GM23338 (cell line): ENCODE measurements around the gene MEIOB.

Source experiments
- CREB1 ChIP-seq: fragments of 250-450 bp; sonication (Bioruptor Pico); IDR thresholded peaks from 2 replicates; pipeline ENCODE4 v1.5.0; 2020; ENCODE audit warnings: low read depth, mild to moderate bottlenecking, moderate library complexity
- CTCF ChIP-seq, 2 experiments: fragments of 200-600 bp in 1 of 2; sonication (generic) in 1 of 2; conservative IDR thresholded peaks; 2 replicates each; pipeline versions ENCODE4 v1.5.1 to v1.6.1; 2016 to 2017; ENCODE audit warnings: antibody characterized with exemption in 2 of 2, low read depth in 2 of 2, mild to moderate bottlenecking in 2 of 2, moderate library complexity in 1 of 2
- ETS1 ChIP-seq: IDR thresholded peaks from 2 replicates; pipeline ENCODE4 v1.6.1; 2016; ENCODE audit warnings: antibody characterized with exemption
- EZH2 ChIP-seq: fragments of 200-600 bp; sonication (generic); IDR thresholded peaks from one replicate; pipeline ENCODE4 v1.8.0; 2017; ENCODE audit warnings: antibody characterized with exemption, mild to moderate bottlenecking, low read depth; ENCODE audit not compliant: unreplicated experiment
- EZH2phosphoT487 ChIP-seq: fragments of 200-600 bp; sonication (generic); IDR thresholded peaks from one replicate; pipeline ENCODE4 v1.8.1; 2018; ENCODE audit warnings: antibody characterized with exemption; ENCODE audit not compliant: unreplicated experiment
- JUNB ChIP-seq: IDR thresholded peaks from one replicate; pipeline ENCODE4 v1.6.1; 2016; ENCODE audit warnings: antibody characterized with exemption; ENCODE audit not compliant: unreplicated experiment
- NANOG ChIP-seq: IDR thresholded peaks from 2 replicates; pipeline ENCODE4 v1.6.1; 2016; ENCODE audit warnings: antibody characterized with exemption, borderline replicate concordance
- POLR2AphosphoS5 ChIP-seq: IDR thresholded peaks from 2 replicates; pipeline ENCODE4 v1.6.1; 2016; ENCODE audit warnings: antibody characterized with exemption, low read depth
- REST ChIP-seq: IDR thresholded peaks from one replicate; pipeline ENCODE4 v1.6.1; 2018; ENCODE audit warnings: antibody characterized with exemption; ENCODE audit not compliant: unreplicated experiment
- STAT1 ChIP-seq: IDR thresholded peaks from one replicate; pipeline ENCODE4 v1.6.1; 2016; ENCODE audit warnings: antibody characterized with exemption; ENCODE audit not compliant: unreplicated experiment
- ZNF114 ChIP-seq: fragments of 250-450 bp; sonication (Bioruptor Pico); IDR thresholded peaks from 2 replicates; pipeline ENCODE4 v1.5.0; 2020; ENCODE audit warnings: mild to moderate bottlenecking, moderate library complexity
- ZNF331 ChIP-seq: fragments of 250-450 bp; sonication (Bioruptor Pico); IDR thresholded peaks from 2 replicates; pipeline ENCODE4 v1.5.0; 2020; ENCODE audit warnings: low read depth, mild to moderate bottlenecking, moderate library complexity
- ZNF462 ChIP-seq: fragments of 250-450 bp; sonication (Bioruptor Pico); IDR thresholded peaks from 2 replicates; pipeline ENCODE4 v1.5.0; 2020; ENCODE audit warnings: mild to moderate bottlenecking, moderate library complexity

GRCh38 chr16:1914084-1914608 is 42.2 kb upstream of the MEIOB start:
- no peak for TF ChIP-seq CTCF (conservative IDR thresholded peaks at IDR 0.05; ENCODE audit: low read depth in 2 of 2)
- no peak for TF ChIP-seq EZH2
- no peak for TF ChIP-seq JUNB
- TF ChIP-seq POLR2AphosphoS5: no peak
- no peak for TF ChIP-seq REST
- no peak for TF ChIP-seq ZNF331 (CRISPR knock-in tag)
- no peak for TF ChIP-seq NANOG
- no peak for TF ChIP-seq EZH2phosphoT487
- TF ChIP-seq CREB1 (CRISPR knock-in tag): no peak
- no peak for TF ChIP-seq ETS1
- TF ChIP-seq STAT1: no peak
- TF ChIP-seq ZNF114 (CRISPR knock-in tag): no peak
- no peak for TF ChIP-seq ZNF462 (CRISPR knock-in tag)
